ENCODE measurements around the gene GALNT18.

GALNT18 gene

DNA sequence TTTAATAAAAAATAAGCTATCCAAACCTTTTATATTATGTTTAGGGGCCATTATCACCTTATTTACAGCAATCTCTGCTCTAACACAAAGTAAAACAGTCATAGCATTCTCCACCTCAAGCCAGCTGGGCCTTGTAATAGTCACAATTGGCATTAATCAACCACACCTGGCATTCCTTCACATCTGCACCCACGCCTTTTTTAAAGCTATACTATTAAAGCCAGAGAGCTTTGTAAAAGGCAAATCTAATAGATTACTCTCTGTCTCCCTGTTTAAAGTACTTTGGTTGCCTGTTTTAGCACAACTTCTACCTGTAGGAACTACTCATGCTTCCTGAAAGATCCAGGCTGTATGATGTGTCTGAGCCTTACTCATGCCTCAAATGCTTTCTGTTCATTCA, 381.8 kb downstream of the GALNT18 start:
- no peak for DNase-seq (ENCODE audit: low spot score)

- DNase-seq (ENCODE audit: low spot score), result no peak
Measured at GRCh38 chr11:11237070-11237832, 384.6 kb downstream of the GALNT18 start.

DNA sequence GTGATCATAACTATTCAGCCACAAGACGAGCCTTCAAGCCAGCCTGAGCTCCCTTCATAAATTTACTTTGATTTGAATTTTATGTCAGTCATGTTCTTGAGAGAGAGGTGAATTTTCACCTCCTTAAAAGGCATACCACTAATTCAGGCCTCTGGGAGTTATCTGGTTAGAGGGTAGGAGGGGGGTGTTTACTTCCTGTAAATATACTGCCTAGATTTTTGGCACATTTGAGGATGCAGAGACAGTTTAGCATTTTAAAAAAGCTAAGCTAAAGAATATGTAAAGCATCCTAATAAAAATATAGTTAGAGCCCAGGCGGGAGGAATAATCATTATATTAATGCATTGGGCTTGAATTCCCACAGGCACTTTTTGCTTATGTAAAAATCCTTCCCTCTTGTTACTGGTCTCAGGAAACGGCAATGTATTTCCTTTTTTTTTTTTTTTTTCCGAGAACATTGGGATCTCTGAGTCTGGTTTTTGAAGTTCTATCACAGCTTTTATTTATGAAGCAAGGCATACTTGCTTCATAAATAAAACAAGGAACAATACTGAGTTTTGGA, 385.2 kb downstream of the GALNT18 start:
- DNase-seq (ENCODE audit: low spot score), result no peak

DNA sequence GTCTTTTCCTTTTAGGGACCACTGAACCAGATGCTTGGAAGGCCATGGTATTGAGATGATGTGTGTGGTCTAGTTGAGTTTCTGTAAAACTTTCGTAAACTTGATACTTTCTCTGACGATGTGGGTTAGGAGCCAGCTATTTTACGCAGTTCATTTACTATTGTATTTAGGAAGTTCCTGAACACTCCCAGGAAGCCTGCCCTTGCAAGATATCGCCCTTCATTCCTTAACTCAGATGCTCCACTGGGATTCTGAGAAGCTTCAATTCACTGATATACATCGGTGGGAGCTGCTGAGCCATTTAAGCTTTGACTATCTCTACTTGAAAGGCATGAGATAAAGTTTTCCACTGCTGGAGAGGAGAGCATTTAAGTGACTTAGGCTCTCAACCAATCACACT, 390.0 kb downstream of the GALNT18 start:
- no peak for DNase-seq (ENCODE audit: low spot score)

- no peak for DNase-seq (ENCODE audit: low spot score)
Measured at GRCh38 chr11:11230802-11231562, 390.8 kb downstream of the GALNT18 start.

GRCh38 chr11:11230087-11230486, 391.7 kb downstream of the GALNT18 start:
- DNase-seq (ENCODE audit: low spot score), result no peak

- DNase-seq (ENCODE audit: low spot score), result no peak
Measured at GRCh38 chr11:11229647-11230046, 392.2 kb downstream of the GALNT18 start.

- no peak for DNase-seq (ENCODE audit: low spot score)
Measured at GRCh38 chr11:11227296-11228085, 394.3 kb downstream of the GALNT18 start.

All from hepatic stellate cell (primary cell).